GM23338 (cell line): ENCODE measurements around the gene PIK3AP1. TPM values are rescaled to one million over a fixed set of nuclear protein-coding genes. Genes with fewer than 3 reads are reported as not detected.

Source experiments
- ATAC-seq: fragments of 200-7000 bp; cut with Tn5 transposase; 3 replicates; pipeline ENCODE4 v1.9.1; 2020
- DNase-seq: peaks from one replicate; pipeline ENCODE4 v3.0.0-alpha.2; 2015; ENCODE audit warnings: low spot score
- H2AFZ ChIP-seq: fragments of 200-600 bp; sonication (generic); 2 replicates; pipeline ENCODE4 v1.8.0; 2016; ENCODE audit warnings: antibody characterized with exemption, mild to moderate bottlenecking, moderate library complexity
- H3F3A ChIP-seq: fragments of 200-600 bp; sonication (generic); replicated peaks from 2 replicates; pipeline ENCODE4 v1.8.0; 2017; ENCODE audit warnings: antibody characterized with exemption, mixed run types, low read depth
- H3K27ac ChIP-seq: fragments of 200-600 bp; sonication (generic); 2 replicates; pipeline ENCODE4 v1.6.1; 2016; ENCODE audit warnings: low read depth
- H3K27me3 ChIP-seq: fragments of 200-600 bp; sonication (generic); 2 replicates; pipeline ENCODE4 v1.8.0; 2016; ENCODE audit warnings: mild to moderate bottlenecking, mixed run types, moderate library complexity; ENCODE audit not compliant: insufficient read depth
- H3K36me3 ChIP-seq: fragments of 200-600 bp; sonication (generic); 2 replicates; pipeline ENCODE4 v1.8.0; 2016; ENCODE audit warnings: mild to moderate bottlenecking; ENCODE audit not compliant: insufficient read depth
- H3K4me1 ChIP-seq: fragments of 200-600 bp; sonication (generic); 2 replicates; pipeline ENCODE4 v1.8.0; 2016; ENCODE audit warnings: mild to moderate bottlenecking, moderate library complexity; ENCODE audit not compliant: insufficient read depth
- H3K4me2 ChIP-seq: fragments of 200-600 bp; sonication (generic); 2 replicates; pipeline ENCODE4 v1.7.1; 2017; ENCODE audit warnings: mixed run types
- H3K4me3 ChIP-seq: fragments of 200-600 bp; sonication (generic); 2 replicates; pipeline ENCODE4 v1.6.1; 2016; ENCODE audit warnings: mixed run types
- H3K79me2 ChIP-seq: fragments of 200-600 bp; sonication (generic); replicated peaks from 2 replicates; pipeline ENCODE4 v1.8.0; 2017; ENCODE audit warnings: mild to moderate bottlenecking; ENCODE audit not compliant: insufficient read depth
- H3K9me2 ChIP-seq: fragments of 200-600 bp; sonication (generic); 2 replicates; pipeline ENCODE4 v1.8.0; 2017; ENCODE audit not compliant: insufficient read depth
- H4K20me1 ChIP-seq: fragments of 200-600 bp; sonication (generic); replicated peaks from 2 replicates; pipeline ENCODE4 v1.8.0; 2017; ENCODE audit warnings: mild to moderate bottlenecking; ENCODE audit not compliant: insufficient read depth
- H3K27ac Mint-ChIP-seq: 2 replicates; pipeline ENCODE4 v1.8.0; 2020; ENCODE audit warnings: inconsistent platforms, mild to moderate bottlenecking, moderate library complexity, mixed read lengths
- H3K27me3 Mint-ChIP-seq: 3 replicates; pipeline ENCODE4 v1.8.0; 2022; ENCODE audit warnings: low read depth, mild to moderate bottlenecking, moderate library complexity, mixed read lengths, inconsistent platforms; ENCODE audit not compliant: insufficient read depth, poor library complexity
- H3K36me3 Mint-ChIP-seq: 3 replicates; pipeline ENCODE4 v1.8.0; 2021; ENCODE audit warnings: low read depth, mild to moderate bottlenecking, inconsistent platforms, moderate library complexity, mixed read lengths
- H3K4me1 Mint-ChIP-seq: 3 replicates; pipeline ENCODE4 v1.8.0; 2020; ENCODE audit warnings: mild to moderate bottlenecking, inconsistent platforms, mixed read lengths
- H3K4me3 Mint-ChIP-seq: 3 replicates; pipeline ENCODE4 v1.8.0; 2021; ENCODE audit warnings: moderate library complexity, mild to moderate bottlenecking, inconsistent platforms, mixed read lengths
- H3K9me3 Mint-ChIP-seq: 3 replicates; pipeline ENCODE4 v1.8.0; 2020; ENCODE audit warnings: moderate library complexity, mild to moderate bottlenecking, inconsistent platforms, mixed read lengths
- CREB1 ChIP-seq: fragments of 250-450 bp; sonication (Bioruptor Pico); IDR thresholded peaks from 2 replicates; pipeline ENCODE4 v1.5.0; 2020; ENCODE audit warnings: low read depth, mild to moderate bottlenecking, moderate library complexity
- ETS1 ChIP-seq: IDR thresholded peaks from 2 replicates; pipeline ENCODE4 v1.6.1; 2016; ENCODE audit warnings: antibody characterized with exemption
- EZH2phosphoT487 ChIP-seq: fragments of 200-600 bp; sonication (generic); IDR thresholded peaks from one replicate; pipeline ENCODE4 v1.8.1; 2018; ENCODE audit warnings: antibody characterized with exemption; ENCODE audit not compliant: unreplicated experiment
- NANOG ChIP-seq: IDR thresholded peaks from 2 replicates; pipeline ENCODE4 v1.6.1; 2016; ENCODE audit warnings: antibody characterized with exemption, borderline replicate concordance
- ZNF114 ChIP-seq: fragments of 250-450 bp; sonication (Bioruptor Pico); IDR thresholded peaks from 2 replicates; pipeline ENCODE4 v1.5.0; 2020; ENCODE audit warnings: mild to moderate bottlenecking, moderate library complexity
- ZNF331 ChIP-seq: fragments of 250-450 bp; sonication (Bioruptor Pico); IDR thresholded peaks from 2 replicates; pipeline ENCODE4 v1.5.0; 2020; ENCODE audit warnings: low read depth, mild to moderate bottlenecking, moderate library complexity
- polyA plus RNA-seq: library from polyadenylated mRNA; unstranded; fragments of >200 nt; fragmentation: Nextera tagmentation; extraction: Ambion mirVana; gene quantifications from 2 replicates; pipeline ENCODE4 v1.2.1, GENCODE V29; 2016
- total RNA-seq: library from RNA; depleted of rRNA; stranded (reverse); fragments of >200 nt; shearing (Covaris generic); gene quantifications from 2 replicates; pipeline ENCODE4 v1.2.3, GENCODE V29; 2014
- TF ChIP-seq, protein P1 (sequence below): IDR thresholded peaks from one replicate; pipeline ENCODE4 v1.6.1; 2018; ENCODE audit warnings: antibody characterized with exemption; ENCODE audit not compliant: unreplicated experiment
- TF ChIP-seq, protein P2 (sequence below), 2 experiments: fragments of 200-600 bp in 1 of 2; sonication (generic) in 1 of 2; conservative IDR thresholded peaks; 2 replicates each; pipeline versions ENCODE4 v1.5.1 to v1.6.1; 2016 to 2017; ENCODE audit warnings: antibody characterized with exemption in 2 of 2, low read depth in 2 of 2, mild to moderate bottlenecking in 2 of 2, moderate library complexity in 1 of 2

PIK3AP1 gene
- total and polyA plus RNA-seq, 2 experiments from 2014 or later: 0.65 to 2.3 TPM

DNA sequence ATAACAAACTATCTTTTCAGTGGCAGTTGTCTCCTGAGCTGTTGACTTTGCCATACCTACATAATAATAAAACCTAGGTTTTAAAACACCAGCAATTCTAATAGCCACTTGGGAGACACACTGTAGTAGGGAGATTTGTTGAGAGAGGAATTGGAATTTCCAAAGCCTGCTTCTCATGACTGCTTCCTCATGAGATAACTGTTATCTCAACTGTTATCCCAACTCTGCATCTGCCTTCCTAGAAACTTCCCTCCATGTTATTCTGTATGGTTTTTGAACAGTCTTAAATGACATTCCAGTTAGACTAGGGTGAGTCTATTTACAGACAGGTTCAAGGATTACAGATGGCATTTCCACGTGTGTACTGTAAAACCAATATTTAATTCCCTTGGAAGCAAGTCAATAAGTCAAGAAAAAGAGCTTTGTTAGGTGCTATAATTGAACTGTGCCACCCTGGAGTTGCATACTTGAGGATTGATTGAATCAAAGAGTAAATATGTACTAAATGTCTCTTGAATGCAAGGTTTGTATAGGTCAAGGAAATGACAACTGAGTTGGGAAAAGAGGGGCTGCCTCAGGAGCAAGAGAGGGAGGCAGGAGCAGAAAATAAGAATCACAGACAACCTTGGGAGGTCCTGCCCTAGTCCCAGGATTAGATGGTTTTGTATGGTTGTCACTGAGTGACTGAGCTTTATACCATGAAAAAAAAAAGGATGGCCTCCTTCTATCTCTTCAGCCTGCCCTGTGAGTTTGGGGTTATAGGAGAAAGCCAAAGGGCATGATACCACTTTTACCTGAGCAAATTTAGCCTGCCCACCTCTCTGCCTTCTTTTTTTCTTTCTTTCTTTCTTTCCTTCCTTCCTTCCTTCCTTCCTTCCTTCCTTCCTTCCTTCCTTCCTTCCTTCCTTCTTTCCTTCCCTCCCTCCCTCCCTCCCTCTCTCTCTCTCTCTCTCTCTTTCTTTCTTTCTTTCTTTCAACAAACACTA, 123.6 kb downstream of the PIK3AP1 start:
- Mint-ChIP-seq H3K9me3 (no peaks in the 10 kb centered on the region), H3K4me1 (no peaks in the 10 kb centered on the region; the same call in 1 of the 3 replicates), H3K36me3 (no peaks in the 10 kb centered on the region), H3K4me3 (no peak overlapping the region), H3K27me3 (peaks cover 4% of the 10 kb centered on the region), H3K27ac (no peak overlapping the region)
- H2AFZ ChIP-seq: no peak overlapping the region
- H3K36me3 ChIP-seq: no peaks in the 10 kb centered on the region
- H3F3A ChIP-seq: no peaks in the 10 kb centered on the region
- no peaks in the 10 kb centered on the region; the same call in 1 of the 2 replicates for H4K20me1 ChIP-seq
- no peak overlapping the region for H3K27ac ChIP-seq
- ATAC-seq (no peak), DNase-seq (no peak)
- no peaks in the 10 kb centered on the region for H3K4me1 ChIP-seq
- no peak overlapping the region for H3K4me2 ChIP-seq
- TF ChIP-seq, protein P1, sequence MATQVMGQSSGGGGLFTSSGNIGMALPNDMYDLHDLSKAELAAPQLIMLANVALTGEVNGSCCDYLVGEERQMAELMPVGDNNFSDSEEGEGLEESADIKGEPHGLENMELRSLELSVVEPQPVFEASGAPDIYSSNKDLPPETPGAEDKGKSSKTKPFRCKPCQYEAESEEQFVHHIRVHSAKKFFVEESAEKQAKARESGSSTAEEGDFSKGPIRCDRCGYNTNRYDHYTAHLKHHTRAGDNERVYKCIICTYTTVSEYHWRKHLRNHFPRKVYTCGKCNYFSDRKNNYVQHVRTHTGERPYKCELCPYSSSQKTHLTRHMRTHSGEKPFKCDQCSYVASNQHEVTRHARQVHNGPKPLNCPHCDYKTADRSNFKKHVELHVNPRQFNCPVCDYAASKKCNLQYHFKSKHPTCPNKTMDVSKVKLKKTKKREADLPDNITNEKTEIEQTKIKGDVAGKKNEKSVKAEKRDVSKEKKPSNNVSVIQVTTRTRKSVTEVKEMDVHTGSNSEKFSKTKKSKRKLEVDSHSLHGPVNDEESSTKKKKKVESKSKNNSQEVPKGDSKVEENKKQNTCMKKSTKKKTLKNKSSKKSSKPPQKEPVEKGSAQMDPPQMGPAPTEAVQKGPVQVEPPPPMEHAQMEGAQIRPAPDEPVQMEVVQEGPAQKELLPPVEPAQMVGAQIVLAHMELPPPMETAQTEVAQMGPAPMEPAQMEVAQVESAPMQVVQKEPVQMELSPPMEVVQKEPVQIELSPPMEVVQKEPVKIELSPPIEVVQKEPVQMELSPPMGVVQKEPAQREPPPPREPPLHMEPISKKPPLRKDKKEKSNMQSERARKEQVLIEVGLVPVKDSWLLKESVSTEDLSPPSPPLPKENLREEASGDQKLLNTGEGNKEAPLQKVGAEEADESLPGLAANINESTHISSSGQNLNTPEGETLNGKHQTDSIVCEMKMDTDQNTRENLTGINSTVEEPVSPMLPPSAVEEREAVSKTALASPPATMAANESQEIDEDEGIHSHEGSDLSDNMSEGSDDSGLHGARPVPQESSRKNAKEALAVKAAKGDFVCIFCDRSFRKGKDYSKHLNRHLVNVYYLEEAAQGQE: no peak
- TF ChIP-seq CREB1 (no peak), ZNF331 (no peak), NANOG (no peak), ETS1 (no peak), ZNF114 (CRISPR knock-in tag) (no peak)
- no peaks in the 10 kb centered on the region for H3K27me3 ChIP-seq
- no peak overlapping the region for H3K4me3 ChIP-seq
- no peaks in the 10 kb centered on the region for H3K9me2 ChIP-seq
- H3K79me2 ChIP-seq: no peaks in the 10 kb centered on the region

DNA sequence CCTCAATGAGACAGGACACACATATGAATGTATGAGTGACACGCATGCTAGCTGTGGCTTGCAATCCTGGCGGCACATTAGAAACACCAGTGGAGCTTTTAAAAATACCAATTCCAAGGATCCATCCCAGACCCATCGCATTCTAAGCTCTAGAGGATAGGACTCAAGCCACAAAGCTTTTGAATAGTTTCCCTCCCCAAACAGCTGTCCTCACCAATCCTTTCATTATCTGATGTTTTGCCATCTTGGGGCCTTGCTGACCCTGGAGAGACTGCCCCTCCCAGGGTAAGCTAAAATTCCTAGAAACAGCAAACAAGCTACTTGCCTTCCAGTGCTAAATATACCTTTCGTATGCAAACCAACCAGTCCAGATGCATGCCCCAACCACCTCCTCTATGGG, 124.6 kb downstream of the PIK3AP1 start:
- Histone ChIP-seq H3F3A (no peaks in the 10 kb centered on the region), H2AFZ (no peak overlapping the region), H3K27ac (no peak overlapping the region), H3K79me2 (no peaks in the 10 kb centered on the region), H3K36me3 (no peaks in the 10 kb centered on the region), H3K27me3 (no peaks in the 10 kb centered on the region), H3K9me2 (no peaks in the 10 kb centered on the region), H3K4me2 (no peak overlapping the region), H3K4me1 (no peaks in the 10 kb centered on the region), H4K20me1 (no peaks in the 10 kb centered on the region; the same call in 1 of the 2 replicates), H3K4me3 (no peak overlapping the region)
- Mint-ChIP-seq H3K9me3 (no peaks in the 10 kb centered on the region), H3K27ac (no peak overlapping the region), H3K27me3 (peaks cover 4% of the 10 kb centered on the region), H3K36me3 (no peaks in the 10 kb centered on the region), H3K4me3 (no peak overlapping the region), H3K4me1 (no peaks in the 10 kb centered on the region; the same call in 1 of the 3 replicates)
- ATAC-seq: no peak
- DNase-seq: no peak
- TF ChIP-seq, protein P2, sequence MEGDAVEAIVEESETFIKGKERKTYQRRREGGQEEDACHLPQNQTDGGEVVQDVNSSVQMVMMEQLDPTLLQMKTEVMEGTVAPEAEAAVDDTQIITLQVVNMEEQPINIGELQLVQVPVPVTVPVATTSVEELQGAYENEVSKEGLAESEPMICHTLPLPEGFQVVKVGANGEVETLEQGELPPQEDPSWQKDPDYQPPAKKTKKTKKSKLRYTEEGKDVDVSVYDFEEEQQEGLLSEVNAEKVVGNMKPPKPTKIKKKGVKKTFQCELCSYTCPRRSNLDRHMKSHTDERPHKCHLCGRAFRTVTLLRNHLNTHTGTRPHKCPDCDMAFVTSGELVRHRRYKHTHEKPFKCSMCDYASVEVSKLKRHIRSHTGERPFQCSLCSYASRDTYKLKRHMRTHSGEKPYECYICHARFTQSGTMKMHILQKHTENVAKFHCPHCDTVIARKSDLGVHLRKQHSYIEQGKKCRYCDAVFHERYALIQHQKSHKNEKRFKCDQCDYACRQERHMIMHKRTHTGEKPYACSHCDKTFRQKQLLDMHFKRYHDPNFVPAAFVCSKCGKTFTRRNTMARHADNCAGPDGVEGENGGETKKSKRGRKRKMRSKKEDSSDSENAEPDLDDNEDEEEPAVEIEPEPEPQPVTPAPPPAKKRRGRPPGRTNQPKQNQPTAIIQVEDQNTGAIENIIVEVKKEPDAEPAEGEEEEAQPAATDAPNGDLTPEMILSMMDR (conservative IDR thresholded peaks at IDR 0.05; ENCODE audit: low read depth in 2 of 2): no peak
- TF ChIP-seq NANOG (no peak), EZH2phosphoT487 (no peak)
